ENCODE data around the gene SNRPA. TPM values are rescaled to one million over a fixed set of nuclear protein-coding genes. Genes with fewer than 3 reads are reported as not detected.
A peak's percentile ranks its signal among the peaks of the same experiment; 100 is the strongest.

The SNRPA gene
- total RNA-seq, 1 experiment from 2014 or later: 147 TPM

- POLR2A ChIA-PET (ENCODE audit: unreplicated experiment): interaction anchor here (0.5 to 1.9 kb wide), 5 partner anchors 32 to 765 kb away, joined by 3 to 10 read pairs (median 5); partner anchors contain the start of genes ACTMAP, RAB4B and SNRPA
- Histone ChIP-seq H3K79me2 (ENCODE audit: low read depth) (peaks cover 57% of the 10 kb centered on the region), H3K27ac (peak overlapping the region; percentile 99), H3K9me3 (ENCODE audit: insufficient read depth, low read depth) (no peaks in the 10 kb centered on the region), H3F3A (ENCODE audit: insufficient read depth, low read depth) (peaks cover 27% of the 10 kb centered on the region), H2AFZ (no peak overlapping the region), H3K4me2 (peak overlapping the region; percentile 98), H3K4me3 (peak overlapping the region; percentile 75), H3K36me3 (ENCODE audit: low read depth) (peaks cover 7% of the 10 kb centered on the region; the same call in 1 of the 2 replicates), H3K27me3 (ENCODE audit: insufficient read depth, low read depth) (no peaks in the 10 kb centered on the region), H3K4me1 (replicated peaks; ENCODE audit: insufficient read depth) (peaks cover 33% of the 10 kb centered on the region), H4K20me1 (ENCODE audit: insufficient read depth) (peaks cover 18% of the 10 kb centered on the region), H3K9me2 (ENCODE audit: insufficient read depth) (no peaks in the 10 kb centered on the region)
- peak; percentile 29 to 41 for DNase-seq
- intact Hi-C loops (cut with micrococcal nuclease; ENCODE audit: unreplicated experiment): loop anchor here (5.0 kb wide), 3 partner anchors 106 to 509 kb away; partner anchors contain the start of gene SERTAD1
- CTCF ChIA-PET: no interaction called here
- no peak for TF ChIP-seq EZH2 (IDR thresholded peaks at IDR 0.05; ENCODE audit: low read depth)
- TF ChIP-seq CTCF (conservative IDR thresholded peaks at IDR 0.05): no peak
- BruUV-seq (replicated peaks): TSS peak; percentile 28
These were observed 32.9 kb upstream of the SNRPA start for GRCh38 chr19:40717880-40718773.

GRCh38 chr19:40718774-40719391, 32.1 kb upstream of the SNRPA start:
- BruUV-seq (replicated peaks): no TSS peak
- H3K4me1 ChIP-seq (replicated peaks; ENCODE audit: insufficient read depth): peaks cover 33% of the 10 kb centered on the region
- CTCF ChIA-PET: no interaction called here
- peak overlapping the region; percentile 99 for H3K27ac ChIP-seq
- peaks cover 65% of the 10 kb centered on the region for H3K79me2 ChIP-seq (ENCODE audit: low read depth)
- H2AFZ ChIP-seq: no peak overlapping the region
- DNase-seq: peak; percentile 83 to 87
- peaks cover 19% of the 10 kb centered on the region for H4K20me1 ChIP-seq (ENCODE audit: insufficient read depth)
- H3F3A ChIP-seq (ENCODE audit: insufficient read depth, low read depth): peaks cover 30% of the 10 kb centered on the region
- intact Hi-C loops (cut with micrococcal nuclease; ENCODE audit: unreplicated experiment): loop anchor here (1.0 to 5.0 kb wide), 4 partner anchors 17 to 508 kb away; partner anchors contain the start of gene SERTAD1
- H3K4me3 ChIP-seq: peak overlapping the region; percentile 75
- H3K9me2 ChIP-seq (ENCODE audit: insufficient read depth): no peaks in the 10 kb centered on the region
- POLR2A ChIA-PET (ENCODE audit: unreplicated experiment): interaction anchor here (0.5 to 0.9 kb wide), 7 partner anchors 9 to 766 kb away, joined by 3 to 10 read pairs (median 4); partner anchors contain the start of genes ACTMAP, BLVRB and SNRPA
- H3K4me2 ChIP-seq: peak overlapping the region; percentile 98
- no peaks in the 10 kb centered on the region for H3K27me3 ChIP-seq (ENCODE audit: insufficient read depth, low read depth)
- H3K9me3 ChIP-seq (ENCODE audit: insufficient read depth, low read depth): no peaks in the 10 kb centered on the region
- H3K36me3 ChIP-seq (ENCODE audit: low read depth): peaks cover 15% of the 10 kb centered on the region; the same call in 1 of the 2 replicates
- TF ChIP-seq CTCF (conservative IDR thresholded peaks at IDR 0.05) (no peak), EZH2 (IDR thresholded peaks at IDR 0.05; ENCODE audit: low read depth) (no peak)

GRCh38 chr19:40719414-40719894, 31.5 kb upstream of the SNRPA start:
- Histone ChIP-seq H3K4me3 (peak overlapping the region; percentile 75), H3K4me2 (peak overlapping the region; percentile 98), H3F3A (ENCODE audit: insufficient read depth, low read depth) (peaks cover 34% of the 10 kb centered on the region), H3K9me2 (ENCODE audit: insufficient read depth) (no peaks in the 10 kb centered on the region), H3K9me3 (ENCODE audit: insufficient read depth, low read depth) (no peaks in the 10 kb centered on the region), H3K27me3 (ENCODE audit: insufficient read depth, low read depth) (no peaks in the 10 kb centered on the region), H2AFZ (no peak overlapping the region), H3K27ac (peak overlapping the region; percentile 99), H3K79me2 (ENCODE audit: low read depth) (peaks cover 71% of the 10 kb centered on the region), H3K36me3 (ENCODE audit: low read depth) (peaks cover 20% of the 10 kb centered on the region; the same call in 1 of the 2 replicates), H3K4me1 (replicated peaks; ENCODE audit: insufficient read depth) (peaks cover 29% of the 10 kb centered on the region), H4K20me1 (ENCODE audit: insufficient read depth) (peaks cover 24% of the 10 kb centered on the region)
- ChIA-PET CTCF (no interaction called here), POLR2A (ENCODE audit: unreplicated experiment) (interaction anchor here (0.6 to 0.7 kb wide), 5 partner anchors 9 to 254 kb away, joined by 3 to 35 read pairs (median 4); partner anchors contain the start of gene BLVRB)
- intact Hi-C loops (cut with micrococcal nuclease; ENCODE audit: unreplicated experiment): loop anchor here (1.0 to 5.0 kb wide), 4 partner anchors 17 to 508 kb away; partner anchors contain the start of gene SERTAD1
- peak in 1 of 2 experiments; percentile 55 for DNase-seq
- no TSS peak for BruUV-seq (replicated peaks)
- no peak for TF ChIP-seq EZH2 (IDR thresholded peaks at IDR 0.05; ENCODE audit: low read depth)
- TF ChIP-seq CTCF (conservative IDR thresholded peaks at IDR 0.05): no peak
